Esophagus (tissue), 2 donors: ENCODE results near the gene DCST2. TPM values are rescaled to one million over a fixed set of nuclear protein-coding genes. Genes with fewer than 3 reads are reported as not detected.
"Not testable (repeated sequence)": the region's sequence is repeated elsewhere in the genome, so short reads cannot be mapped to it uniquely, and the experiment has no call there.

Source experiments
- H3K27ac ChIP-seq, 2 donors: one replicate each; pipeline ENCODE4 v1.5.1; 2013; ENCODE audit warnings: low read depth in 2 of 2, mild to moderate bottlenecking in 2 of 2, inconsistent platforms in 1 of 2, low read length in 1 of 2, moderate library complexity in 1 of 2
- H3K27me3 ChIP-seq, 2 donors: one replicate each; pipeline ENCODE4 v1.6.1; 2013; ENCODE audit warnings: low read length in 2 of 2, control low read depth in 1 of 2, mild to moderate bottlenecking in 1 of 2; ENCODE audit not compliant: insufficient read depth in 2 of 2, control insufficient read depth in 1 of 2
- H3K36me3 ChIP-seq, 2 donors: one replicate each; pipeline ENCODE4 v1.6.1; 2013; ENCODE audit warnings: low read length in 1 of 2; ENCODE audit not compliant: control insufficient read depth in 2 of 2, insufficient read depth in 2 of 2
- H3K4me1 ChIP-seq, 2 donors: one replicate each; pipeline ENCODE4 v1.6.1; 2013; ENCODE audit warnings: low read length in 1 of 2; ENCODE audit not compliant: control insufficient read depth in 2 of 2, insufficient read depth in 2 of 2
- H3K4me3 ChIP-seq, 2 donors: one replicate each; pipeline ENCODE4 v1.5.1; 2013; ENCODE audit warnings: low read length in 2 of 2, mild to moderate bottlenecking in 2 of 2, low read depth in 1 of 2, moderate library complexity in 1 of 2
- H3K9me3 ChIP-seq, 2 donors: one replicate each; pipeline ENCODE4 v1.6.1; 2013; ENCODE audit warnings: mild to moderate bottlenecking in 2 of 2, low read depth in 1 of 2, low read length in 1 of 2, moderate library complexity in 1 of 2; ENCODE audit not compliant: control insufficient read depth in 2 of 2, insufficient read depth in 1 of 2
- WGBS, 2 donors: extraction: QIAGEN DNeasy Blood & Tissue Kit; methylation state at CpG; one replicate each; pipeline ENCODE4 v1.1.7; 2013; 5-methylcytosine and 5-hydroxymethylcytosine counted together
- polyA plus RNA-seq, 2 donors: library from polyadenylated mRNA; stranded (reverse); fragments of 200-250 nt; gene quantifications; one replicate each; pipeline ENCODE4 v1.2.3, GENCODE V29; 2013
- donor health status: healthy with polysubstance abuse.
- donor health status: Bipolar disorder and iron deficiency.

The DCST2 gene
- polyA plus RNA-seq, 2 donors = 1.7 to 10.1 TPM

GRCh38 chr1:155001425-155001674, 32.2 kb downstream of the DCST2 start:
- WGBS, 2 donors = 0 to 1% methylated on average over 11 of the region's 11 CpGs
- H3K27me3 ChIP-seq = no peaks in the 10 kb centered on the region
- peak overlapping the region; percentile 61 to 95 for H3K4me3 ChIP-seq
- H3K36me3 ChIP-seq = no peaks in the 10 kb centered on the region
- H3K4me1 ChIP-seq = peaks cover 8 to 19% of the 10 kb centered on the region in 2 donors
- H3K9me3 ChIP-seq = no peaks in the 10 kb centered on the region
- peak overlapping the region; percentile 97 to 98 for H3K27ac ChIP-seq

GRCh38 chr1:155000726-155001424, 32.7 kb downstream of the DCST2 start:
- 0 to 1% methylated on average over 42 to 43 of the region's 43 CpGs for WGBS, 2 donors
- no peaks in the 10 kb centered on the region for H3K27me3 ChIP-seq

GRCh38 chr1:155000411-155000725, 33.2 kb downstream of the DCST2 start:
- 0% methylated on average over 8 to 10 of the region's 13 CpGs for WGBS, 2 donors
- H3K9me3 ChIP-seq = no peaks in the 10 kb centered on the region
- H3K4me1 ChIP-seq = peaks cover 8 to 10% of the 10 kb centered on the region in 2 donors
- H3K36me3 ChIP-seq = no peaks in the 10 kb centered on the region
- peak overlapping the region; percentile 61 to 95 for H3K4me3 ChIP-seq
- H3K27ac ChIP-seq = peak overlapping the region; percentile 97 to 98
- no peaks in the 10 kb centered on the region for H3K27me3 ChIP-seq

More at GRCh38 chr1:155000726-155001424, 32.7 kb downstream of the DCST2 start:
- Histone ChIP-seq H3K4me1 (peaks cover 8 to 14% of the 10 kb centered on the region in 2 donors), H3K27ac (peak overlapping the region; percentile 97 to 98), H3K36me3 (no peaks in the 10 kb centered on the region), H3K4me3 (peak overlapping the region; percentile 61 to 95), H3K9me3 (no peaks in the 10 kb centered on the region)

- Histone ChIP-seq H3K9me3 (no peaks in the 10 kb centered on the region), H3K27me3 (no peaks in the 10 kb centered on the region), H3K36me3 (no peaks in the 10 kb centered on the region), H3K27ac (peak overlapping the region; percentile 97 to 98), H3K4me1 (peaks cover 6 to 8% of the 10 kb centered on the region in 2 donors), H3K4me3 (peak overlapping the region; percentile 61 to 95)
- 2% methylated on average over 46 to 50 of the region's 50 CpGs for WGBS, 2 donors
Measured at GRCh38 chr1:154999571-155000410, 33.8 kb downstream of the DCST2 start.

- no peaks in the 10 kb centered on the region for H3K9me3 ChIP-seq
- no peaks in the 10 kb centered on the region for H3K27me3 ChIP-seq
- H3K27ac ChIP-seq = peak overlapping the region; percentile 97 to 98
- H3K36me3 ChIP-seq = no peaks in the 10 kb centered on the region
- H3K4me1 ChIP-seq = peaks cover 0 to 8% of the 10 kb centered on the region in 2 donors
- peak overlapping the region; percentile 26 to 95 for H3K4me3 ChIP-seq
- whole genome bisulfite sequencing, 2 donors = 11 to 12% methylated on average over 35 to 40 of the region's 40 CpGs
Measured at GRCh38 chr1:154998818-154999570, 34.6 kb downstream of the DCST2 start.

- WGBS, 2 donors = 75 to 81% methylated on average over 15 to 16 of the region's 16 CpGs
- no peaks in the 10 kb centered on the region for H3K36me3 ChIP-seq
- no peak overlapping the region for H3K27ac ChIP-seq
- H3K27me3 ChIP-seq = no peaks in the 10 kb centered on the region
- H3K4me3 ChIP-seq = no peak overlapping the region
- no peaks in the 10 kb centered on the region for H3K9me3 ChIP-seq
- peaks cover 0 to 8% of the 10 kb centered on the region in 2 donors for H3K4me1 ChIP-seq
Measured at GRCh38 chr1:154998201-154998780, 35.3 kb downstream of the DCST2 start.

- Histone ChIP-seq H3K4me1 (peaks cover 0 to 8% of the 10 kb centered on the region in 2 donors), H3K4me3 (no peak overlapping the region), H3K27ac (no peak overlapping the region), H3K36me3 (no peaks in the 10 kb centered on the region), H3K9me3 (no peaks in the 10 kb centered on the region), H3K27me3 (no peaks in the 10 kb centered on the region)
- WGBS, 2 donors = 80 to 87% methylated on average over 15 of the region's 15 CpGs
Measured at GRCh38 chr1:154996966-154997701, 36.4 kb downstream of the DCST2 start.

- not testable (repeated sequence) for H3K4me3 ChIP-seq, H3K4me1 ChIP-seq, H3K36me3 ChIP-seq, H3K27me3 ChIP-seq, H3K27ac ChIP-seq, H3K9me3 ChIP-seq
- WGBS, 2 donors = 59 to 62% methylated on average over 13 of the region's 13 CpGs
Measured at GRCh38 chr1:154995301-154995983, 38.1 kb downstream of the DCST2 start.
